Bronchial epithelial cell (primary cell): ENCODE measurements around the gene DCLK2. TPM values are rescaled to one million over a fixed set of nuclear protein-coding genes. Genes with fewer than 3 reads are reported as not detected.
A peak's percentile ranks its signal among the peaks of the same experiment; 100 is the strongest.

Experiments used
- DNase-seq: peaks from one replicate; pipeline ENCODE4 v3.0.0-alpha.2; 2010; ENCODE audit warnings: low read depth
- FAIRE-seq: peaks from 2 replicates; lab custom pipeline; 2011; peaks lifted over from hg19 to GRCh38; lab: Jason Lieb, UNC
- H3K27me3 ChIP-seq: 2 replicates; pipeline ENCODE4 v1.5.1; 2011; ENCODE audit warnings: low read length; ENCODE audit not compliant: control insufficient read depth, insufficient read depth
- H3K36me3 ChIP-seq: 2 replicates; pipeline ENCODE4 v1.5.1; 2011; ENCODE audit warnings: low read length; ENCODE audit not compliant: control insufficient read depth, insufficient read depth
- H3K4me3 ChIP-seq: 2 replicates; pipeline ENCODE4 v1.5.1; 2011; ENCODE audit warnings: mild to moderate bottlenecking, low read depth, low read length, control low read depth
- CTCF ChIP-seq: IDR thresholded peaks from 2 replicates; pipeline ENCODE4 v1.5.1; 2011; ENCODE audit warnings: mild to moderate bottlenecking, moderate library complexity, low read length, control low read depth, inconsistent platforms; ENCODE audit not compliant: insufficient read depth, severe bottlenecking
- total RNA-seq: library from RNA; depleted of rRNA; stranded (reverse); fragments of >200 nt; gene quantifications from 2 replicates; pipeline ENCODE4 v1.2.1, GENCODE V29; 2014

DCLK2 gene
- total RNA-seq, 1 donor from 2014 or later: not detected

- FAIRE-seq: no peak
- Histone ChIP-seq H3K4me3 (no peak overlapping the region), H3K36me3 (no peaks in the 10 kb centered on the region), H3K27me3 (no peaks in the 10 kb centered on the region)
- no peak for DNase-seq
- no peak for TF ChIP-seq CTCF
These were observed 186.4 kb downstream of the DCLK2 start for GRCh38 chr4:150264595-150265161.

- Histone ChIP-seq H3K36me3 (no peaks in the 10 kb centered on the region), H3K4me3 (no peak overlapping the region), H3K27me3 (no peaks in the 10 kb centered on the region)
- no peak for FAIRE-seq
- no peak for DNase-seq
- TF ChIP-seq CTCF: no peak
These were observed 187.6 kb downstream of the DCLK2 start for GRCh38 chr4:150265806-150266205.

GRCh38 chr4:150268444-150268843 lies 190.2 kb downstream of the DCLK2 start:
- TF ChIP-seq CTCF: no peak
- peak; percentile 32 for DNase-seq
- Histone ChIP-seq H3K4me3 (no peak overlapping the region), H3K36me3 (no peaks in the 10 kb centered on the region), H3K27me3 (no peaks in the 10 kb centered on the region)
- FAIRE-seq: no peak

- Histone ChIP-seq H3K27me3 (no peaks in the 10 kb centered on the region), H3K36me3 (peaks cover 3% of the 10 kb centered on the region)
These were observed 200.0 kb downstream of the DCLK2 start for GRCh38 chr4:150278206-150278605.

GRCh38 chr4:150280081-150280895 lies 202.0 kb downstream of the DCLK2 start:
- no peak for TF ChIP-seq CTCF
- Histone ChIP-seq H3K27me3 (no peaks in the 10 kb centered on the region), H3K4me3 (no peak overlapping the region), H3K36me3 (peaks cover 3% of the 10 kb centered on the region)
- FAIRE-seq (peak; percentile 68), DNase-seq (peak; percentile 87)

More at GRCh38 chr4:150278206-150278605, 200.0 kb downstream of the DCLK2 start:
- no peak overlapping the region for H3K4me3 ChIP-seq
- FAIRE-seq (no peak), DNase-seq (no peak)
- TF ChIP-seq CTCF: no peak
